HepG2 (cell line): Measurements from ENCODE around the gene IFT22. TPM values are rescaled to one million over a fixed set of nuclear protein-coding genes. Genes with fewer than 3 reads are reported as not detected.

ENCODE experiments used
- ATAC-seq: fragments of 200-7000 bp; cut with Tn5 transposase; 3 replicates; pipeline ENCODE4 v1.9.1; 2020; ENCODE audit warnings: mild to moderate bottlenecking, moderate library complexity
- BruUV-seq: library from RNA; stranded (reverse); fragments of 400-500 nt; replicated peaks from 2 replicates; lab custom pipeline; 2021; lab: Mats Ljungman, UMichigan
- CTCF ChIA-PET: fragments of 300-600 bp; formaldehyde crosslinking; extraction: SDS; loops from one replicate; lab custom pipeline; 2021; ENCODE audit warnings: low total read pairs, inconsistent platforms, low intra/inter-chr PET ratio; lab: Yijun Ruan, JAX
- POLR2A ChIA-PET: fragments of 350-600 bp; sonication (Branson Sonifier 250); formaldehyde crosslinking; loops from one replicate; lab custom pipeline; 2020; ENCODE audit warnings: antibody characterized with exemption, inconsistent platforms; lab: Yijun Ruan, JAX
- DNase-seq: peaks from one replicate; pipeline ENCODE4 v3.0.0-alpha.2; 2015; ENCODE audit warnings: low spot score
- FAIRE-seq: peaks from 3 replicates; lab custom pipeline; 2011; peaks lifted over from hg19 to GRCh38; lab: Jason Lieb, UNC
- H2AFZ ChIP-seq: one replicate; pipeline ENCODE4 v1.6.1; 2011; ENCODE audit warnings: low read length, inconsistent platforms
- H3K27ac ChIP-seq: fragments of 300-600 bp; 3 replicates; pipeline ENCODE4 v1.8.0; 2011; ENCODE audit warnings: mixed run types, mild to moderate bottlenecking, mixed read lengths, low read length, inconsistent platforms; ENCODE audit not compliant: insufficient read depth; ENCODE audit errors: extremely low read length
- H3K27me3 ChIP-seq, 2 experiments: fragments of 200-600 bp in 1 of 2; 2 replicates in 1 of 2; 3 replicates in 1 of 2; pipeline versions ENCODE4 v1.6.0 to v1.8.0; 2011; ENCODE audit warnings: low read length in 2 of 2, mild to moderate bottlenecking in 2 of 2, moderate library complexity in 2 of 2, inconsistent platforms in 1 of 2; ENCODE audit not compliant: insufficient read depth in 2 of 2, control insufficient read depth in 1 of 2
- H3K36me3 ChIP-seq, 2 experiments: fragments of 200-600 bp in 1 of 2; replicated peaks in 1 of 2; 2 replicates in 1 of 2; 3 replicates in 1 of 2; pipeline versions ENCODE4 v1.5.1 to v1.8.0; 2011; ENCODE audit warnings: low read length in 2 of 2, inconsistent platforms in 1 of 2; ENCODE audit not compliant: insufficient read depth in 2 of 2, control insufficient read depth in 1 of 2
- H3K4me1 ChIP-seq: 2 replicates; pipeline ENCODE4 v1.5.1; 2012; ENCODE audit warnings: low read length, inconsistent platforms; ENCODE audit not compliant: insufficient read depth
- H3K4me2 ChIP-seq: 2 replicates; pipeline ENCODE4 v1.6.0; 2011; ENCODE audit warnings: low read depth, low read length, inconsistent platforms
- H3K4me3 ChIP-seq, 3 experiments: fragments of 200-600 bp in 1 of 3; sonication (generic), shearing (Covaris generic) in 1 of 3; replicated peaks in 1 of 3; 2 replicates each; pipeline ENCODE4 v1.5.1; 2011 to 2016; ENCODE audit warnings: low read length in 3 of 3, inconsistent platforms in 2 of 3, low read depth in 2 of 3, mild to moderate bottlenecking in 2 of 3, control low read depth in 1 of 3, mixed read lengths in 1 of 3; ENCODE audit not compliant: insufficient read depth in 1 of 3
- H3K79me2 ChIP-seq: one replicate; pipeline ENCODE4 v1.6.1; 2011; ENCODE audit warnings: low read length, inconsistent platforms; ENCODE audit not compliant: insufficient read depth
- H3K9ac ChIP-seq: 2 replicates; pipeline ENCODE4 v1.6.0; 2011; ENCODE audit warnings: mild to moderate bottlenecking, low read depth, low read length, inconsistent platforms; ENCODE audit not compliant: insufficient read depth
- H3K9me3 ChIP-seq: 2 replicates; pipeline ENCODE4 v1.5.1; 2012; ENCODE audit warnings: mild to moderate bottlenecking, low read length
- H4K20me1 ChIP-seq: 2 replicates; pipeline ENCODE4 v1.6.0; 2011; ENCODE audit warnings: inconsistent platforms, mild to moderate bottlenecking, low read length, moderate library complexity; ENCODE audit not compliant: insufficient read depth
- BRF2 ChIP-seq: sonication (generic); formaldehyde crosslinking; IDR thresholded peaks from 2 replicates; pipeline ENCODE4 v1.8.1; 2022; ENCODE audit warnings: mild to moderate bottlenecking, missing genetic modification reagents
- CHD2 ChIP-seq: IDR thresholded peaks from 2 replicates; pipeline ENCODE4 v1.6.1; 2011; ENCODE audit warnings: low read depth, low read length, improper control_type of control experiment
- CHD4 ChIP-seq: fragments of 200-600 bp; sonication (generic); IDR thresholded peaks from 2 replicates; pipeline ENCODE4 v1.7.0; 2017; ENCODE audit warnings: mild to moderate bottlenecking, low read length, borderline replicate concordance
- NR2C2 ChIP-seq: sonication (generic); formaldehyde crosslinking; IDR thresholded peaks from 2 replicates; pipeline ENCODE4 v1.4.0; 2020; ENCODE audit warnings: missing genetic modification reagents, mild to moderate bottlenecking, moderate library complexity, borderline replicate concordance
- NR2F1 ChIP-seq, 2 experiments: fragments of 450-650 bp in 1 of 2; formaldehyde crosslinking in 1 of 2; IDR thresholded peaks; 2 replicates each; pipeline versions ENCODE4 v1.5.0 to v1.6.1; 2016 to 2020; ENCODE audit warnings: mild to moderate bottlenecking in 1 of 2, missing compliant biosample characterization in 1 of 2, missing genetic modification reagents in 1 of 2, moderate library complexity in 1 of 2
- SNRNP70 ChIP-seq: fragments of 200-400 bp; formaldehyde crosslinking; IDR thresholded peaks from 2 replicates; pipeline ENCODE4 v1.6.1; 2017; ENCODE audit warnings: mild to moderate bottlenecking, low read depth, low read length, moderate library complexity
- ZNF10 ChIP-seq: sonication (generic); formaldehyde crosslinking; IDR thresholded peaks from 2 replicates; pipeline ENCODE4 v1.4.0; 2020; ENCODE audit warnings: mild to moderate bottlenecking, low read depth, missing genetic modification reagents, borderline replicate concordance
- ZNF256 ChIP-seq: sonication (generic); formaldehyde crosslinking; conservative IDR thresholded peaks from 2 replicates; pipeline ENCODE4 v1.4.0; 2020; ENCODE audit warnings: missing genetic modification reagents
- ZNF484 ChIP-seq: sonication (generic); formaldehyde crosslinking; IDR thresholded peaks from 2 replicates; pipeline ENCODE4 v1.5.1; 2020; ENCODE audit warnings: mild to moderate bottlenecking, low read depth, missing genetic modification reagents, borderline replicate concordance
- WGBS: methylation state at CpG from one replicate; pipeline ENCODE4 v1.1.6; 2017; ENCODE audit warnings: low lambda C conversion rate; 5-methylcytosine and 5-hydroxymethylcytosine counted together
- in situ Hi-C: cut with HindIII; loops from 2 replicates; pipeline ENCODE4 v1.10.0; 2017; ENCODE audit warnings: low pct_unique_long_range_greater_than_20kb; ENCODE audit not compliant: extremely low pct_ligation_motif_present
- intact Hi-C: fragments of 100-400 bp; cut with micrococcal nuclease; formaldehyde crosslinking; loops from one replicate; pipeline ENCODE4 v1.10.0; 2022; ENCODE audit not compliant: unreplicated experiment
- polyA plus RNA-seq, 8 experiments: library from polyadenylated mRNA; depleted of rRNA in 3 of 8; stranded (reverse) in 7 of 8; unstranded in 1 of 8; fragments of >200 nt; fragmentation: Illumina TruSeq in 4 of 8; extraction: Trizol in 4 of 8; gene quantifications; 2 replicates each; pipeline versions ENCODE4 v1.2.1 to v1.2.3, GENCODE V29; 2011 to 2016; ENCODE audit warnings: low read depth in 4 of 8, missing spikeins in 1 of 8, mixed read lengths in 1 of 8; ENCODE audit not compliant: insufficient read depth in 1 of 8
- total RNA-seq, 5 experiments: library from RNA; depleted of rRNA; stranded (reverse); fragments of >200 nt; fragmentation: Illumina TruSeq; extraction: Trizol; gene quantifications; 2 replicates each; pipeline ENCODE4 v1.2.3, GENCODE V29; 2016; ENCODE audit warnings: low read depth in 1 of 5
- TF ChIP-seq, protein P1 (sequence below): sonication (generic); formaldehyde crosslinking; IDR thresholded peaks from 2 replicates; pipeline ENCODE4 v1.5.0; 2020; ENCODE audit warnings: missing genetic modification reagents

The IFT22 gene
- total and polyA plus RNA-seq, 2 of the 13 experiments (the other 11 are each of a cell fraction or from before 2014, with no cell fraction given), result 8.9 to 14.5 TPM

GRCh38 chr7:101299511-101300464 lies 21.8 kb downstream of the IFT22 start (continued):
- TF ChIP-seq CHD2, result no peak
- TF ChIP-seq ZNF10 (CRISPR knock-in tag), result no peak
- no peak for TF ChIP-seq ZNF256 (CRISPR knock-in tag)
- no peak for TF ChIP-seq NR2C2 (CRISPR knock-in tag)
- peak; percentile 96; the same call in 1 of the 2 replicates for TF ChIP-seq ZNF484 (CRISPR knock-in tag)
- TF ChIP-seq, all 625 proteins: peak for 16

GRCh38 chr7:101294832-101295121 lies 26.8 kb downstream of the IFT22 start:
- Histone ChIP-seq H3K9ac (no peak overlapping the region), H3K79me2 (no peaks in the 10 kb centered on the region), H2AFZ (no peak overlapping the region), H3K4me1 (peaks cover 15% of the 10 kb centered on the region), H3K27ac (no peak overlapping the region), H3K36me3 (no peaks in the 10 kb centered on the region), H3K4me2 (no peak overlapping the region), H3K4me3 (no peak overlapping the region), H4K20me1 (no peaks in the 10 kb centered on the region), H3K9me3 (no peaks in the 10 kb centered on the region), H3K27me3 (peaks cover 0 to 50% of the 10 kb centered on the region in 2 experiments; a peak in 2 of 5 replicates)
- ChIA-PET POLR2A (no interaction called here), CTCF (no interaction called here)
- ATAC-seq (no peak), DNase-seq (no peak), FAIRE-seq (no peak)
- no TSS peak for BruUV-seq
- 86% methylated on average over 8 of the region's 8 CpGs for WGBS
- in situ Hi-C loops (loop anchor here (5.0 to 25.0 kb wide), 2 partner anchors 152 to 407 kb away; partner anchors contain the start of genes ACHE, SRRT and UFSP1), intact Hi-C loops (no loop called here)
- TF ChIP-seq BRF2 (CRISPR knock-in tag), result no peak
- TF ChIP-seq, protein P1, sequence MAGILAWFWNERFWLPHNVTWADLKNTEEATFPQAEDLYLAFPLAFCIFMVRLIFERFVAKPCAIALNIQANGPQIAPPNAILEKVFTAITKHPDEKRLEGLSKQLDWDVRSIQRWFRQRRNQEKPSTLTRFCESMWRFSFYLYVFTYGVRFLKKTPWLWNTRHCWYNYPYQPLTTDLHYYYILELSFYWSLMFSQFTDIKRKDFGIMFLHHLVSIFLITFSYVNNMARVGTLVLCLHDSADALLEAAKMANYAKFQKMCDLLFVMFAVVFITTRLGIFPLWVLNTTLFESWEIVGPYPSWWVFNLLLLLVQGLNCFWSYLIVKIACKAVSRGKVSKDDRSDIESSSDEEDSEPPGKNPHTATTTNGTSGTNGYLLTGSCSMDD (CRISPR knock-in tag), result no peak
- no peak for TF ChIP-seq SNRNP70
- TF ChIP-seq NR2F1 (CRISPR knock-in tag; IDR thresholded peaks at IDR 0.05), result no peak
- no peak for TF ChIP-seq CHD4
